OCI-LY1 (cell line): ENCODE data around the gene HLCS.

Source experiments
- CTCF ChIP-seq: fragments of 200-600 bp; sonication (generic), shearing (Covaris generic); IDR thresholded peaks from 2 replicates; pipeline ENCODE4 v1.5.1; 2017; ENCODE audit warnings: mild to moderate bottlenecking, antibody characterized with exemption, low read length, moderate library complexity, mixed read lengths
- EZH2 ChIP-seq: fragments of 200-600 bp; sonication (generic), shearing (Covaris generic); IDR thresholded peaks from 2 replicates; pipeline ENCODE4 v1.8.0; 2017; ENCODE audit warnings: borderline replicate concordance, mixed run types, mild to moderate bottlenecking, antibody characterized with exemption, low read length, moderate library complexity, mixed read lengths

- TF ChIP-seq CTCF: no peak
- no peak for TF ChIP-seq EZH2
Observed at GRCh38 chr21:36864974-36865373, 101.5 kb downstream of the HLCS start.
